HepG2 (cell line): ENCODE measurements around the gene SPAG6. TPM values are rescaled to one million over a fixed set of nuclear protein-coding genes. Genes with fewer than 3 reads are reported as not detected.

Experiments
- BCL3 ChIP-seq: sonication (generic); formaldehyde crosslinking; IDR thresholded peaks from 2 replicates; pipeline ENCODE4 v1.5.1; 2020; ENCODE audit warnings: mild to moderate bottlenecking, missing genetic modification reagents, moderate library complexity
- DR1 ChIP-seq: sonication (generic); formaldehyde crosslinking; IDR thresholded peaks from 2 replicates; pipeline ENCODE4 v1.8.0; 2021; ENCODE audit warnings: mild to moderate bottlenecking, missing genetic modification reagents, inconsistent platforms
- GTF3A ChIP-seq: sonication (generic); formaldehyde crosslinking; conservative IDR thresholded peaks from 2 replicates; pipeline ENCODE4 v1.4.0; 2020; ENCODE audit warnings: mild to moderate bottlenecking, missing genetic modification reagents
- HNF4G ChIP-seq, 2 experiments: sonication (generic) in 1 of 2; formaldehyde crosslinking in 1 of 2; IDR thresholded peaks; 2 replicates each; pipeline versions ENCODE4 v1.4.0 to v1.6.1; 2011 to 2020; ENCODE audit warnings: borderline replicate concordance in 2 of 2, low read depth in 2 of 2, mild to moderate bottlenecking in 2 of 2, low read length in 1 of 2, missing genetic modification reagents in 1 of 2, moderate library complexity in 1 of 2
- ISL2 ChIP-seq: sonication (generic); formaldehyde crosslinking; IDR thresholded peaks from 2 replicates; pipeline ENCODE4 v1.5.0; 2020; ENCODE audit warnings: missing genetic modification reagents
- KLF6 ChIP-seq: IDR thresholded peaks from 2 replicates; pipeline ENCODE4 v1.8.0; 2016; ENCODE audit warnings: missing biosample characterization, missing genetic modification reagents
- MBD4 ChIP-seq: IDR thresholded peaks from 2 replicates; pipeline ENCODE4 v1.6.1; 2012; ENCODE audit warnings: low read length, inconsistent platforms, borderline replicate concordance
- MEF2D ChIP-seq: sonication (generic); formaldehyde crosslinking; IDR thresholded peaks from 2 replicates; pipeline ENCODE4 v1.5.1; 2020; ENCODE audit warnings: mild to moderate bottlenecking, missing genetic modification reagents
- NCOA1 ChIP-seq: sonication (generic); formaldehyde crosslinking; IDR thresholded peaks from 2 replicates; pipeline ENCODE4 v1.9.0; 2021; ENCODE audit warnings: missing genetic modification reagents
- RBFOX2 ChIP-seq: fragments of 200-400 bp; formaldehyde crosslinking; IDR thresholded peaks from 2 replicates; pipeline ENCODE4 v1.6.1; 2017; ENCODE audit warnings: low read depth, mild to moderate bottlenecking, low read length
- SIN3A ChIP-seq: IDR thresholded peaks from 2 replicates; pipeline ENCODE4 v1.6.1; 2011; ENCODE audit warnings: low read depth, mild to moderate bottlenecking, control low read depth, low read length, borderline replicate concordance
- TBX2 ChIP-seq: sonication (generic); formaldehyde crosslinking; IDR thresholded peaks from 2 replicates; pipeline ENCODE4 v1.5.0; 2020; ENCODE audit warnings: missing genetic modification reagents, mild to moderate bottlenecking, borderline replicate concordance
- TCF7 ChIP-seq: sonication (generic); IDR thresholded peaks from 2 replicates; pipeline ENCODE4 v1.6.1; 2016; ENCODE audit warnings: antibody characterized with exemption, low read depth
- THRA ChIP-seq: sonication (generic); formaldehyde crosslinking; IDR thresholded peaks from 2 replicates; pipeline ENCODE4 v1.4.0; 2020; ENCODE audit warnings: missing genetic modification reagents, borderline replicate concordance
- TMF1 ChIP-seq: sonication (generic); formaldehyde crosslinking; IDR thresholded peaks from 2 replicates; pipeline ENCODE4 v1.8.1; 2022; ENCODE audit warnings: low read depth, missing genetic modification reagents
- ZFP37 ChIP-seq: sonication (generic); formaldehyde crosslinking; IDR thresholded peaks from 2 replicates; pipeline ENCODE4 v1.4.0; 2020; ENCODE audit warnings: missing genetic modification reagents, borderline replicate concordance
- ZMAT3 ChIP-seq: sonication (generic); formaldehyde crosslinking; conservative IDR thresholded peaks from 2 replicates; pipeline ENCODE4 v1.7.0; 2021; ENCODE audit warnings: missing genetic modification reagents
- ZMYM3 ChIP-seq: sonication (generic); formaldehyde crosslinking; IDR thresholded peaks from 2 replicates; pipeline ENCODE4 v1.5.1; 2020; ENCODE audit warnings: mild to moderate bottlenecking, missing genetic modification reagents
- ZNF124 ChIP-seq: sonication (generic); formaldehyde crosslinking; IDR thresholded peaks from 2 replicates; pipeline ENCODE4 v1.4.0; 2020; ENCODE audit warnings: missing genetic modification reagents
- ZNF24 ChIP-seq: fragments of 450-650 bp; IDR thresholded peaks from 2 replicates; pipeline ENCODE4 v1.6.1; 2017; ENCODE audit warnings: antibody characterized with exemption, mild to moderate bottlenecking
- ZNF256 ChIP-seq: sonication (generic); formaldehyde crosslinking; conservative IDR thresholded peaks from 2 replicates; pipeline ENCODE4 v1.4.0; 2020; ENCODE audit warnings: missing genetic modification reagents
- ZNF543 ChIP-seq: sonication (generic); formaldehyde crosslinking; IDR thresholded peaks from 2 replicates; pipeline ENCODE4 v1.4.0; 2020; ENCODE audit warnings: mild to moderate bottlenecking, missing genetic modification reagents
- ZNF547 ChIP-seq: sonication (generic); formaldehyde crosslinking; IDR thresholded peaks from 2 replicates; pipeline ENCODE4 v1.5.1; 2020; ENCODE audit warnings: mild to moderate bottlenecking, missing genetic modification reagents
- ZNF605 ChIP-seq: sonication (generic); formaldehyde crosslinking; IDR thresholded peaks from 2 replicates; pipeline ENCODE4 v1.8.0; 2022; ENCODE audit warnings: mild to moderate bottlenecking, missing genetic modification reagents
- ZNF672 ChIP-seq: sonication (generic); formaldehyde crosslinking; IDR thresholded peaks from 2 replicates; pipeline ENCODE4 v1.8.1; 2022; ENCODE audit warnings: missing genetic modification reagents
- ZNF674 ChIP-seq: sonication (generic); formaldehyde crosslinking; IDR thresholded peaks from 2 replicates; pipeline ENCODE4 v1.5.0; 2020; ENCODE audit warnings: low read depth, mild to moderate bottlenecking, missing genetic modification reagents
- ZNF782 ChIP-seq: sonication (generic); formaldehyde crosslinking; IDR thresholded peaks from 2 replicates; pipeline ENCODE4 v1.4.0; 2020; ENCODE audit warnings: missing genetic modification reagents, mild to moderate bottlenecking, borderline replicate concordance
- ZNF883 ChIP-seq: sonication (generic); formaldehyde crosslinking; IDR thresholded peaks from 2 replicates; pipeline ENCODE4 v1.5.1; 2020; ENCODE audit warnings: mild to moderate bottlenecking, missing genetic modification reagents; ENCODE audit errors: not compliant biosample characterization
- polyA plus RNA-seq, 8 experiments: library from polyadenylated mRNA; depleted of rRNA in 3 of 8; stranded (reverse) in 7 of 8; unstranded in 1 of 8; fragments of >200 nt; fragmentation: Illumina TruSeq in 4 of 8; extraction: Trizol in 4 of 8; gene quantifications; 2 replicates each; pipeline versions ENCODE4 v1.2.1 to v1.2.3, GENCODE V29; 2011 to 2016; ENCODE audit warnings: low read depth in 4 of 8, missing spikeins in 1 of 8, mixed read lengths in 1 of 8; ENCODE audit not compliant: insufficient read depth in 1 of 8
- total RNA-seq, 5 experiments: library from RNA; depleted of rRNA; stranded (reverse); fragments of >200 nt; fragmentation: Illumina TruSeq; extraction: Trizol; gene quantifications; 2 replicates each; pipeline ENCODE4 v1.2.3, GENCODE V29; 2016; ENCODE audit warnings: low read depth in 1 of 5

SPAG6 gene
- total and polyA plus RNA-seq, 2 of the 13 experiments (the other 11 are each of a cell fraction or from before 2014, with no cell fraction given), result not detected

- TF ChIP-seq ZNF672 (0 out of 2 replicates have a peak, but pooled peaks have one; percentile 31), ZMYM3 (CRISPR knock-in tag) (no peak), ZNF256 (CRISPR knock-in tag) (no peak), SIN3A (no peak), NCOA1 (CRISPR knock-in tag) (no peak), DR1 (CRISPR knock-in tag) (no peak), TCF7 (no peak), BCL3 (CRISPR knock-in tag) (0 out of 2 replicates have a peak, but pooled peaks have one; percentile 45), ZMAT3 (CRISPR knock-in tag) (0 out of 2 replicates have a peak, but pooled peaks have one; percentile 17), ZNF605 (CRISPR knock-in tag) (no peak), HNF4G (IDR thresholded peaks at IDR 0.05; ENCODE audit: borderline replicate concordance, low read depth, low read length) (no peak), HNF4G (CRISPR knock-in tag; IDR thresholded peaks at IDR 0.05; ENCODE audit: borderline replicate concordance, low read depth) (no peak), ZNF24 (no peak), ZNF124 (CRISPR knock-in tag) (no peak), RBFOX2 (peak; percentile 85), THRA (no peak), ZNF543 (peak; percentile 61; the same call in 1 of the 2 replicates), MBD4 (no peak), KLF6 (CRISPR knock-in tag) (no peak), ZNF883 (CRISPR knock-in tag) (no peak), ISL2 (CRISPR knock-in tag) (peak; percentile 36; the same call in 1 of the 2 replicates), MEF2D (CRISPR knock-in tag) (no peak), ZNF782 (peak; percentile 51; the same call in 1 of the 2 replicates), TBX2 (CRISPR knock-in tag) (no peak; the same call in 1 of the 2 replicates), TMF1 (CRISPR knock-in tag) (peak; percentile 35; the same call in 1 of the 2 replicates), ZNF674 (CRISPR knock-in tag) (no peak), ZNF547 (CRISPR knock-in tag) (peak; percentile 60), GTF3A (CRISPR knock-in tag) (no peak), ZFP37 (CRISPR knock-in tag) (no peak)
Measured at GRCh38 chr10:22340329-22341189, 4.7 kb upstream of the SPAG6 start (continued).
